HG03460 (cell line): ENCODE data around the gene KCNIP3.

Source experiments
- ATAC-seq: cut with Tn5 transposase; IDR thresholded peaks from one replicate; pipeline ENCODE4 v1.9.1; 2021; ENCODE audit not compliant: unreplicated experiment

KCNIP3 gene

DNA sequence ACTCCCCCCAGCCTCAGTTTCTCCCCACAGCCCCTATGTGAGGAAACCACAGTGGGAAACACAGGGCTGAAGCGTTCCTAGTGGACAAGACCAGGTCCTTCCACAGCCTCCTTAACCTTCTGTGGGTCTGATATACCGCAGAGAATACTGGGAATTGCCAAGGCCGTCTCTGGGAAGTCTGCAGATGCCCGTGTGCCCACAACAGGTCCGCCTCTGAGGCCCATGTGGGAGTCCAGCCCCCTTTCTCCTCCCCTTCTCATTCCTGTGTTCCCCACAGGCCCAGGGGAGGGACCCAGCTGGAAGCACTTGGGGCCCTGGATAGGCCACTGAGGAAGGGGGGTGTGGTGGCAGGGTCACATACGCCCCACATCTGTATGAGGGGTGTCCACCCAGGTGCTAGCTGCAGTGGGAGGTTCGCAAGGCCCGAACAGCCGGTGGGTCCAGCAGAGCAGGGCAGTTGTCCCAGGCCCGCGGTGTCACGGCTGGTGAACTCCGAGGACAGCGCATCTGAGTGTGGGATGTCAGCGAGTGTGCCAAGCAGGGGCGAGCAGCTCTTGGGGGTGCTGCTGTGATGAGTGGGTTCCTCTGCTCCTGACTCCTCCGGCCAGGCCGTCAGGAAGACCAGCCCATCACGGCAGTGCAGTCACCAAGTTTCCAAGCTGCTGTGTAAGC lies 2.4 kb upstream of the KCNIP3 start:
- no peak for ATAC-seq

DNA sequence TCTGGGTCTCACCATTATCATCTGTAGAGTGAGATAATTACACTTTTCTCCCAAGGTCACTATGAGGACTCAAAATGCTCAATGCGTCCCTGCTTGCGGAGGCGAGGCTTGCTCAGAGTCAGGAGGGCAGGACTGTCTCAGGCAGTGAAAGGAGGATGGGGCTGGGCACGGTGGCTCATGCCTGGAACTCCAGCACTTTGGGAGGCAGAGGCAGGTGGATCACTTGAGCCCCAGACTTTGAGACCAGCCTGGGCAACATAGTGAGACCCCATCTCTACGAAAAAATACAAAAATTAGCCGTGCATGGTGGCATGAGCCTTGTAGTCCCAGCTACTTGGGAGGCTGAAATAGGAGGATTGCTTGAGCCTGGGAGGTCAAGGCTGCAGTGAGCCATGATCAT lies 1.8 kb upstream of the KCNIP3 start:
- ATAC-seq, result no peak

DNA sequence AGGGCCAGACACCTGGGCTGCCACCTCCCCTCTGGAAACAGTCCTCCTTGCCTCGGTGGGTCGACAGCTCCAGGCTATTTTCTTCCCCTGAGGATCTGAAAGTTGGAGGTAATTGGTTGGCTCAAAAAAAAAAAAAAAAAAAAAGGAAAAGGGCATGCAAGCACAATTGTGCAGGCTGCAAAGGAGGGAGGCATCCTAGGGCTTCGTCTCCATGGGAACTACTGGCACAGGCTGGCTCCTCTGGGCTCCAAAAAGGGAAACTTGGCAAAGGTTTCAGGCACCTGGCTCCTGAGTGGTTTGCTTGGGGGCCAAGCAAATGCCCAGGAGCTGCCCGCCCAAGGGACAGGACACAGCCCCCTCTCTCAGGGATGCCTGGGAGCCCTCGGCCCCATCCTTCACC lies 1.1 kb upstream of the KCNIP3 start:
- no peak for ATAC-seq

DNA sequence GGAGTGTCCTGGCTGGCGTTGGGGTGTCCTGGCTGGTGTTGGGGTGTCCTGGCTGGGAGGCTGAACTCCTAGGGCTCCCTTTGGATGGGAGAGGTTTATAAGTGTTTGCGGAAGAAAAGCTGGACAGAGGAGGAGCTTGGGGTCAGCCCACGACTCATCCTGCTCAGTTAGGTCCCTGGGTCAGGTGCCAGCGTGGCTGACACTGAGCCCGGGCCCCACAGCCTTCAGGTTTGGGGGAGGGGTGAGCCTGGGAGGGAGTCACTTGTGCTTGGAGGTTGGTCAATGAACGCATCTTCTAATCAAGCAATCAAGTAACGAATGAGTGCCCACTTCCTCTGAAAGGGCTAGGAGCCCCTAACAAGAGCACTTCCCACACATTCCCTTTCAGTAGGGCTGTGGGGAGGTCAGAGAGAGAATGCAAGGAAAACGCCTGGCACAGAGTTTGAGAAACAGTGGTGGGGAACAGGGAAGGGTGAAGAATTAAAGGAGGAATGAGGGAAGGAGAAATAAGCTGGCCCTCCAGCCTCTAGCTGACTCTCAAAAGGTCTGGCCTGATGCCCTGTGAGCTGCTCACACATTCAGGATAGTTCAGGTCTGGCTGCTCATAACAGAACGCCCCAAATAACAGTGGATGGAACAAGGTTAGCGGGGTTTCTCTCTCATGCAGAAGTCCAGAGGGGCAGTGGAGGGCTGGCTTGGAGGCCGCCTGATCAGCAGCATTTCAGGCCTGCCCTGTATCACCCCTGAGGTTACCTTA lies 670 bp downstream of the KCNIP3 start:
- no peak for ATAC-seq

DNA sequence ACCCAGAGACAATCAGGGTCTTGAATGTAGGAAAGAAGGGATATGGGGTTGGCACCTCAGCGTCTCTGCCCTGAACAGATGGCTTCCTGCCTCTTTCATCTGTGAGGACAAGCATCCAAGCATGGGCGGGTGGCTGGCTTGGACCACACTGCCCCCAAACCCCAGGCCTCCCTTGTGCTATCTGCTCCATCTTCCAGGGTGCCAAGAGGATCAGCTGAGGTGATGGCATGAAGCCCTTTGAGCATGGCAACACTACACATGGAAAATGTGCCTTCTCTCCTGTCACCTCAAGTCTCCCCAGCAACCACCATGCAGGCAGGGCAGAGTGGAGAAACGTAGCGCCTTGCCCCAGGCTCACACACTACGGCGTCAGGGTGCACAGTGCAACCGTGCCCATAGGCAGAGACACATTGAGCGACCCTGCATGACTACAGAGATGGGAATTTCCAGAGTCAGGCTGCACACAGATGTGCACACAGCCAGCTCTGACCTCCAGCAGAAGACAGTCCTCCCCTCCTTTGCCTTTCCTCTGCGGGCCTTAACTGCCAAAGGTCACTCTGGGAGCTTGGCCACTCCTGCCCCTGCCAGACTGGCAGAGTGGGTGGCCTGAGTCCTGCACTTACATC lies 1.5 kb downstream of the KCNIP3 start:
- no peak for ATAC-seq

DNA sequence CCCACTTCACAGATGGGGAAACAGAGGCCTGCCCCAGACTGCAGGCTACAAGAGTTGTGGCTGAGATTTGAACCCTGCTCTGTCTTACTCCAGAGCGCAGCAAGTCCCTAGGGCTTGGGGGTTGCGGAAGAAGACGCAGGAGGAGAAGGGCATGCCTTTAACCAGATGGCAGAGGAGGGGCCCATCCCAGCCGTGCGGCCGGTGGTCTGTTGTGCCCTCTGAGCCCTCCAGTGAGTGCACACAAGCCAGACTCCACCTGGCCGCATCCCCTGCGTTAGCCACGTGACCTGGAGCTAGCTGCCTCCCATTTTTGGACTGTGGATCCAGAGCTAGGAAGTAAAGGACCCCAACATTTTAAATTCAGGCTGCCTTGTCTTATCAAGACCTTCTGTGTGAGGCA lies 2.8 kb downstream of the KCNIP3 start:
- ATAC-seq, result no peak

DNA sequence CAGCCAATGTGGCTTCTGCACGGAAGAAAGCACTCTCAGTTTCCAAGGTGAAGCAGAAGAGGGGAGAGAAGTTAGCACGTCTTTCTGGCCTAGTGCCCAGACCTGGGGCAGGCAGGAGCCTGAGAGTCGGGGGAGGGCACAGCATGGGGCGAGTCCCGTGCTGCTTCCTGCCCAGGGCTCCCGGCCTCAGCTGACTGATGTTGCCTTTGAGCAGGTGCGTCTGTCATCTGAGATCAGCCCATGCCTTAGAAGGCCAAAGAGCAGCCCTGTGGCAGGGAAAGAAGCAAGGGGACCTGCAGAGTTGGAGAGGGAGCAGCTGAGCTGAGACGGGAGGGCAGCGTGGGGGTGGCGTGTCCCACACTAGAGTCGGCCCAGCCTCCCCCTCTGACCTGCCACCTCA lies 3.3 kb downstream of the KCNIP3 start:
- ATAC-seq, result no peak

DNA sequence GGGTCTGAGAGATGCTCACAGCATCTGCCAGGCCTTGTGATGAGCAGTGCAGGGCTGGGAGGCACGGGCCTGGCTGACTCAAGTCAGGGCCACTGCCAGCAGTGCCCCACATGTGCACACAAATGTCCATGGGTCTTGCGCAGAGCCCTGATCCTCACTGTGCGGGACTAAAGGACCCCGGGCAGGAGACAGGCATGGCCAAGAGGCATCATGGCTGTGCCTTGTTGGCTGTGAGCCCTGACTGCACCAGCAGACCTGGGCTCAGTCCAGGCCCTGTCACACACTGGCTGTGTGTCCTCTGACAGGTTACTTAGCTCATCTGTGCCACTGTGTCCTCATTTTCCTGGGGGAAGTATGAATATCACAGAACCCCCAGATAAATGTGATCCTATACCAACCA lies 4.0 kb downstream of the KCNIP3 start:
- no peak for ATAC-seq

DNA sequence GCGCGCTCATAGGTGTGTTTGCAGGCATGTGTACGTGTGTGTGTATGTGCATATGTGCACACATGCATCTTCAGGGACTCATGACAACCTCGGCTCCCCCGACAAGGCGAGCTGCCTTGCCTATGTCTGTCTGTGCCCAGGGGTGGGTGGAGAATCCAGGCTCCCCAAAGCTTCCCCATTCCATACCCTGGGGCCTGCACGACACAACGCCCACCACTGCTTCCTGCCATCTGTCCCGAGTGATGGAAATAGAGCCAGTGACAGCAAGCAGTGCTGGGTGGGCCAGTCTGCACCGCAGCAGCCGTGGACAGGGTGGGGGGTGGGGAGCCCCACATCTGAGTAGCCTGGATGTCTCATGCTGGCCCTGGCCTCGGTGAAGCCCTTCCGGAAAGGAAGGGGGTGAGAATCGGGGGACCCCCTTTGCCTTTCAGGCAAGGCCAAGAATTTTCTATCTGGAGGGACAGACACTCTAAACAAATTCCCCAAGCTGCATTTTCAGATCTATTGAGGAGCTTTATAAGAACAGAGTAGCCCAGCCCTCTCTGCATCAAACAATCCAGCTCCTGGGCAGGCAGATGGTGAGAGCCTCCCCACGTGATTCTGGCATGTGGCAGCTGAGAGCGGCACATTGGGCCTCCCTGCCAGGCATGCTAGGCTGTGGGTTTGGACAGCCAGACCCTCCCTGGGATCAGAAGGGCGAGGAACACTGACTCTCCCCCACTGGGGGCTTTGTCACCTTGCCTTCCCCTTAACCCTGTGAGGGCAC lies 4.9 kb downstream of the KCNIP3 start:
- ATAC-seq, result no peak

DNA sequence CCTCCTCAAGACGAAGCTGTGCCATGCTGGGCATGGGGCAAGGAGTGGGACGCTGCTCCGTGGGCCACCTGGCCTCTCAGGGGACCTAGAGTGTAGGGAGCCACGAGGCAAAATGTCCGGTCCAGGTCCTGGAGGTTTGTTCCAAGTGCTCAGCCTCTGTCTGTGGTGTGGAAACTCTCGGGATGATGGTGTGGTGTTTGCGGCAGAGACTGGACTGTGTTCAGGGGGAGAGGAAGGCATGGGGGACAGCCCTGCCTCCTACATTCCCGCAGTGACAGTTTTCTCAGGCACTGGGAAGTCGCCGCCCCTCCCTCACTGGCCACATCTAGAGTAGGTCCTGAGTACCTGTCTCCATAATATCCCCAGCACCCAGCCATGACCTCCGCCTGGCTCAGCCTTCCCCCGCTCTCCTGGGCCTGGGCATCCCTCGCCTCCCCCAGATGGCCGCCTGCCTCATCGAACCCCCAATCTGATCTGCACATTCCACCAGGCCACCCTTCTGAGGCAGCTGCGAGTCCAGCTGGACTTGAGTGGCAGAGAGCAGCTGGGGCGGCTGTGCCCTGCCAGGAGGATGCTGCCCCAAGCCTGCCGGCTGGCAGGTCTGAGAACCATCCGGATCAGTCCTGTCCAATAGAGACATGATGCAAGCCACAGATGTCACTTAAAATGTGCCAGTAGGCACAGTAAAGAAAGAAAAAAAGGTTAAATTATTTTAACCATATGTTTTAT lies 6.2 kb downstream of the KCNIP3 start:
- no peak for ATAC-seq

DNA sequence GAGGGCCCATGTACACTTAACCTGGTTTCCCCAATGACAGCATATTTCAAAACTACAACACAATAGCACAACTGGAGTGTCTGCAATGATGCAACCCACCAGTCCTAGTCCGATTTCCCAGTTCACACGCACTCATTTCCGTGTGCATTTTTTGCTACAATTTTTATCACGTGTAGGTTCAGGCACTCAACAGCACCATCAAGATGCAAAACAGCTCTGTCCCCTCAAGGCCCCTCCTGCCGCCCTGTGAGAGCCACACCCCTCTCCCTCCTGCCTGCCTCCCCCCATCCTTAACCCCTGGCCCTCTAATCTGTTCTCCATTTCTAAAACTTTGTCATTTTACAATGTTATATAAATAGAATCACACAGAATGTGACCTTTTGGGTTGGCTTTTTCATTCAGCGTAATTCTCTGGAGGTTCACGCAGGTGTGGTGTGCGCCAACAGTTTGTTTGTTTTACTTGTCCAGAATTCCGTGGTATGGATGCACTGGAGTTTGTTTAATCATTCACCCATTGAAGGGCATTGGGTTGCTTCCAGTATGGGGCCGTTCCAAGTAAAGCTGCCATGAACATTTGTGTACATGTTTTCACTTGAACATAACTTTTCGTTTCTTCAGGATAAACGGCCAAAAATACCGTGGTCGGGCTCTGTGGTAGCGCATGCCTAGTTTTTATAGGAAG lies 8.4 kb downstream of the KCNIP3 start:
- no peak for ATAC-seq

DNA sequence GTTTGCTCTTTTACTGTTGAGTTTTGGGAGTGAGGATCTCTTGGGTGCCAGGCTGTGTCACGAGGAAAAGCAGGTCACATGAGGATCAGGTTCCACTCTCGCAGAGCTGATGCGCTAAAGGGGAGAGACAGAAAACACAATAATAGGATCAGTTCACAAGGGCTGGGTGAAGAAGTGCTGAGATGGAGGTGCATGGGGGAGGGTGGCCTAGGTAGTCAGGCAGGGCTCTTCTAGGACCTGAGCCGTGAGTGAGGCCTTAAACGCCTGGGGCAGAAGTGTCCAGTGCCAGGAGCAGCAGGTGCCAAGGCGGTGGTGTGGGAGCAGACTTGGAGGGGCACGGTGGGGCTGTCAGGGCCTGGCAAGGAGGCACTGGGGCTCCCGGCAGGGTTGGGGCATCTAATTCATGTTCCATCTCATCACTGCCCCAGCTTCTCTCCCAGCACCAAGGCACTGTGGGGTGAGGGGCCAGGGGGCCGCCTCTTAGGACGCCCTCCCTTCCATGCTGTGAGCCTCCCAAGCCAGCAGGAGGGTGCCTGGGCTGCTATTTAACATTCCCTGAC lies 9.3 kb downstream of the KCNIP3 start:
- no peak for ATAC-seq

DNA sequence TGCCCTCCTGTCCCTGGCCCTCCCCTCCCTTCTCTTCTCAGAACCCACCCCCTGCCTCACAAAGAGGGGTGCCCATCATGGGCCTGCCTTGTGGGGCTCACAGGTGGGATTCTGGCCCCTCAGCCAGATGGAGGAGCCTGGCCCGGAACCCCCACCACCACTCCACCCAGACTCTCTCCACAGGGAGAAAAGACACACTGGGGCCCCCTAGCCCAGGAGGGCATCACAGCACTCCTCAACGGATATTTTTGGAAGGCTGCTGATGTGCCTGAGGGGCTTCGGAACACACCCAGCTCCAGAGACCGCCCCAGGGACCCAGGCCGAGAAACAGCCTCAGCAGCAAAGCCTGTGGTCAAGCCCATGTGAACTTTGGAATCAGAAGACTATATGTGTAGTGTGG lies 9.9 kb downstream of the KCNIP3 start:
- no peak for ATAC-seq

DNA sequence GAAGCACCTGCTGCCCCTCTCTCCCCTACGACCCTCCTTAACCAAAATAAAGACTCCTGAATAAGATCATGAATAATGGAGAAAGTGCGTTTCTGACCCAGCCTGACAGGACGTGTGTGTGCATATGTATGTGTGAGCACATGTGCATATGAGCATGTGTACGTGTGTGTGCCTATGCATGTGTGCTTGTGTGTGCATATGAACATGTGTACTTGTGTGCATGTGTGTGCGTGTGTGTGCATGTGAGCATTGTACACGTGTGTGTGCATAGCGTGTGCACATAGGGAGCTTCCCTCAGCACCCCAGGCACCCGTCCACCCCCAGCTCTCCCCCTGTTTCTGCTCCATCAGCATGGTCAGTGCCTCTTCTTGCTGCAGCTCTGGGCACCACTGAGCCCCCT lies 10.7 kb downstream of the KCNIP3 start:
- no peak for ATAC-seq

DNA sequence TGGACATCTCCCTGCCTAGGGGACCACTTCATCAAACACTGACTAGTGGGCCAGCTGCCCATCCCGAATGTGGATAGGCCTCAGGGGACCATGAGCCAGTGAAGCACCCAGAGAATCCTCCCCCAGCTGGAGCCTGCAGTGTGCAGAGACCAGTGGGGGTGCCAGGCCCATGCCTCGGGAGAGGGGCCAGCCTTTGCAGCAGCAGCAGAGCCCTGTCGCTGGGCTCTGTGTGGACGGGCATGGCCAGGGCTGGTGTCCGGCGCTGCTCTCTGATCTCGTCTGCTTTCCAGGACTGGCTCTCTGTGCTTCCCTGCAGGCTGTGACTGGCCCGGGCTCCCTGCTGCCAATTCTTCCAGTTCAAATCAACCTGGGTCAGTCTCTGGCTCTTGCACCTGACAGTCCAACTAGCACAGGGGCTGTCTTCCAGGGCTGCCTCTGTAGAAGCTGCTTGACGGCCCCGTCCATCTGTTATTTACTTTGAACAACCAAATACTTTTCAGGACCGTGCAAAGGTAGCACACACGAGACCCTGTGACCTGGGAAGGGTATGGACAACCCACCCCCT lies 11.4 kb downstream of the KCNIP3 start:
- no peak for ATAC-seq

DNA sequence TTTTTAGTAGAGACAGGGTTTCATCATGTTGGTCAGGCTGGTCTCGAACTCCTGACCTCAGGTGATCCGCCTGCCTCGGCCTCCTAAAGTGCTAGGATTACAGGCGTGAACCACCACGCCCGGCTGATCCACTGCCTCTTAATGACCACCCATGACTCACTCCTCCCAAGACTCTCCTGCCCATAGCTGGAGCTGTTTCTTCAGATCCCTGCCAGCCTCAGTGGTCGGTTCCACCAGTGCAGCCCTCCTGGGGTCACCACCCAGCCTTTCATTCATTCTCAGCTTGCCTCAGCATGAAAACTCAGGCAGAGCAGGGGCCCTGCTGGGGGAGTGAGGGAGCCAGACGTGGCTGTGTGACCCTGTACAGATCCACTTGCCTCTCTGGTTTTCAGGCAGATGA lies 12.5 kb downstream of the KCNIP3 start:
- ATAC-seq, result no peak

DNA sequence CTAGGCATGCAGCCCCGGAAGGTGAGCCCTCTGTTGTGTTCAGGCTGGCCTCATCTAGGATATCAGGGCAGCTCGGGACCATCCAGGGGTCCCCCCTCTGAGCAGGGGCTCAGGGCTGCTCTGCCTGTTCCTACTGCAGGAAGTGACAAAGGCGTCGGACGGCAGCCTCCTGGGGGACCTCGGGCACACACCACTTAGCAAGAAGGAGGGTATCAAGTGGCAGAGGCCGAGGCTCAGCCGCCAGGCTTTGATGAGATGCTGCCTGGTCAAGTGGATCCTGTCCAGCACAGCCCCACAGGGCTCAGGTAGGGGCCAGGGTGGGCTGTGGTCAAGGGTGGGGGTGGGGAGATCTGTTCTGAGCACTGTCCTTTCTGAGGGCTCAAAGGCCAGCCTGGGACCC lies 13.1 kb downstream of the KCNIP3 start:
- no peak for ATAC-seq

DNA sequence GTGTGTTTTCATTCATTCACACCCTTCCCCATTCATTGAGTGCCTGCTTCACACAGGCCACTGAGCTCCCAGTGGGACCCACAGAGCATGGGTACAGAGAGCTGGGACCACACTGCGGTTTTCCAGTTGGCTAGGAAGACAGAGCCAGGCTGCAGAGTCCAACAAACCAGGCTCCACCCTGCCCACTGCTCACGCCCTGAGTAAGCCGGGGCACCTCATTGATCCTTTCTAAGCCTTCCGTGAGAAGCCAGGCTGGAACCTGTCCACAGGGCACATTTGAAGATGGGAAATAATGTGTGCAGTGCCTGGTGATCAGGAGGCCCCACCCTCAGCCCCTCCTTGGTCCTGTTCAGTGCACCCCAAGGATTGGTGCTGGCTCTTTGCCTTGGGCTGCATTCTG lies 13.5 kb downstream of the KCNIP3 start:
- ATAC-seq, result no peak

DNA sequence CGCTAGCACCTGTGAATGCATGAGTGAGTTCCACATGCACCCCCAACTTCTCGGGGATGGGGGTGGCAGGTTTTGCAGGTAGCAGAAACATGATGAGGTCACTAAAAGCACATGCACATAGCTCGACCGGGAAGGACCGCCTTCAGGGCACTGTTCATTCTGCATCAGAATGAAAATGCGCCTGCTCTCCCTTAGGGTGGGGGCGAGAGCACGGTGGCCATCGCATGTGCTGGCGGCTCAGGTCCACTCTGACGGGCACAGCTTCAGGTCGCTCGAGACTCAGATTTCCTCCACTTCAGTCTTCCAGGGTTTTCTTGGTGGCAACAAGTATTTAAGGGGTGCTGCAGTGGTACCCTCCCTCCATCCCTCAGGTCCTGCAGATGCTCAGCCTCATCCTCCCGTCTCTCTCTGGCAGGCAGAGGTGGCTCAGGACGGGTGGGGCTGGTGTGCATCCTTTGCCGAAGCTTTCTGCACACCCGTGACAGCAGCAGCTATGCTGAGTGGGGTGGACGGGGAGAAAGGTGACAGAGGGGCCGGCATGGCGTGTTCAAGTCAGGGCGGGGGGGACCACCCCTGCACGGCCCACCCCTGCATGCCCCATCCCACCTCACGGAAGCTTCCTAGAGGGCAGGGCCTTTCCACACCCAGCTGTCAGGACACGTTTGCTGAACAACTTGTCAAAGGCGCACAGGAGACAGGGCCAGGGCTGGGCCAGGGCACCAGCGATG lies 14.8 kb downstream of the KCNIP3 start:
- no peak for ATAC-seq
